ENCODE results near the gene ELOVL2.

DNA sequence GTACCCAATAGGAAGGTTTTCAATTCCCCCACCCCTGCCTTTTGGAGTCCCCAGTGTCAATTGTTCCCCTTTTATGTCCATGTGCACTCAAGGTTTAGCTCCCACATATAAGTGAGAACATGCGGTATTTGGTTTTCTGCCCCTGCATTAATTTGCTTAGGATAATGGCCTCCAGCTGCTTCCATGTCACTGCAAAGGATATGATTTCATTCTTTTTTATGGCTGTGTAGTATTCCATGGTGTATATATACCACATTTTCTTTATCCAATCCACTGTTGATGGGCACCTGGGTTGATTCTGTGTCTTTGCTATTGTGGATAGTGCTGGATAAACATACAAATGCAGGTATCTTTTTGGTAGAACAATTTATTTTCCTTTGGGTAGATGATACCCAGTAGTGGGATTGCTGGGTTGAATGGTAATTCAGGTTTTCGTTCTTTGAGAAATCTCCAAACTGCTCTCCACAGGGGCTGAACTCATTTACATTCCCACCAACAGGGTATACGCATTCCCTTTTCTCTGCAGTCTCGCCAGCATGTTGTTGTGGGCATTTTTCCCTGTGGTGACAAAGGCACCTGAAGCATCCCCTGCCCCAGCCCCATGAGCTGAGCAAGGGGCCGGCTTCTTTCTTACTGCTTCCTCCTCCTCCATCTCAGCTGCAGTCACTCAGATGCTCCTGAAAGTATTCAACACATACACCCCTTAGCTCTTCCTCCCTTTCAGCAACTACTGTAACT is 66.7 kb downstream of the ELOVL2 start:
- no peak for TF ChIP-seq CTCF (IDR thresholded peaks at IDR 0.05)
- no peak for TF ChIP-seq EZH2 (IDR thresholded peaks at IDR 0.05; ENCODE audit: borderline replicate concordance, insufficient read depth, low read depth, low read length, poor library complexity, severe bottlenecking)

Measured in B cell (primary cell).